Measurements from ENCODE around the gene ANGPT4. TPM values are rescaled to one million over a fixed set of nuclear protein-coding genes. Genes with fewer than 3 reads are reported as not detected.

ANGPT4 gene, protein sequence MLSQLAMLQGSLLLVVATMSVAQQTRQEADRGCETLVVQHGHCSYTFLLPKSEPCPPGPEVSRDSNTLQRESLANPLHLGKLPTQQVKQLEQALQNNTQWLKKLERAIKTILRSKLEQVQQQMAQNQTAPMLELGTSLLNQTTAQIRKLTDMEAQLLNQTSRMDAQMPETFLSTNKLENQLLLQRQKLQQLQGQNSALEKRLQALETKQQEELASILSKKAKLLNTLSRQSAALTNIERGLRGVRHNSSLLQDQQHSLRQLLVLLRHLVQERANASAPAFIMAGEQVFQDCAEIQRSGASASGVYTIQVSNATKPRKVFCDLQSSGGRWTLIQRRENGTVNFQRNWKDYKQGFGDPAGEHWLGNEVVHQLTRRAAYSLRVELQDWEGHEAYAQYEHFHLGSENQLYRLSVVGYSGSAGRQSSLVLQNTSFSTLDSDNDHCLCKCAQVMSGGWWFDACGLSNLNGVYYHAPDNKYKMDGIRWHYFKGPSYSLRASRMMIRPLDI
- total RNA-seq, result not detected in 2 replicates

DNA sequence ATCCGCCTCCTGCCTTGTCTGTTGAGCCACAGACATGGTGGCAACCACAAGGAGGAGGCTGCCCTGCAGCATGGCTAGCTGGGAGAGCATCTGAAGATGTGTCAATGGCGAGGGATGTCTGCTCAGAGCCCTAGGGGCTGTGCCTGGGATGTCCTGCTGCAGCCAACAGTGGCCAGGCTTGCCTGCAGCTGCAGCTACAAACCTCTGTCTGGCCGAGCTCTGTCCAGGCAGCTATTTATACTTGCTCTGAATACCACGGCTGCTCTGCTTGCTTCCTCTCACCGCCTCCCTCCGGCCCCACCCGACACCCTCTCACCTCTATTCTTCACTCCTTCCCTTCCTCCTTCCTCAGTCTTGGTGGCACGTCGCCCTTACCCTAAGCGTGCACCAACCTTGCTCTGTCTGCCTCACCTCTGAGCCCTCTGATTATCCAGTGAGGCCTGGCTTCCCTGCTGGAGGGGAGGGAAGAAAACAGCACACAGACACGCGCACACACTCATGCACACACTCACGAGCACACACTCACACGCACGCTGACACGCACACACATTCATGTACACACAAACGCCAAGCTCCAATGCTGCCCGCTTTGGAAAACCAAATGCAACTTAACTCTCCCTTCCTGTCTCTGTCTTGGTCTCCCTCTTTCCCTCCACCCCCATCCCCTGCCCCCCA, at the start of gene ANGPT4:
ANGPT4 (minus strand) TSS at position 210 of the 675 bp plus-strand sequence; CDS start at position 90, 120 bp downstream.
- no peak for DNase-seq (ENCODE audit: low read depth)
- no peak within 1 kb of the TSS for H3K4me3 ChIP-seq (ENCODE audit: low read depth, low read length)
- TF ChIP-seq, protein P1, sequence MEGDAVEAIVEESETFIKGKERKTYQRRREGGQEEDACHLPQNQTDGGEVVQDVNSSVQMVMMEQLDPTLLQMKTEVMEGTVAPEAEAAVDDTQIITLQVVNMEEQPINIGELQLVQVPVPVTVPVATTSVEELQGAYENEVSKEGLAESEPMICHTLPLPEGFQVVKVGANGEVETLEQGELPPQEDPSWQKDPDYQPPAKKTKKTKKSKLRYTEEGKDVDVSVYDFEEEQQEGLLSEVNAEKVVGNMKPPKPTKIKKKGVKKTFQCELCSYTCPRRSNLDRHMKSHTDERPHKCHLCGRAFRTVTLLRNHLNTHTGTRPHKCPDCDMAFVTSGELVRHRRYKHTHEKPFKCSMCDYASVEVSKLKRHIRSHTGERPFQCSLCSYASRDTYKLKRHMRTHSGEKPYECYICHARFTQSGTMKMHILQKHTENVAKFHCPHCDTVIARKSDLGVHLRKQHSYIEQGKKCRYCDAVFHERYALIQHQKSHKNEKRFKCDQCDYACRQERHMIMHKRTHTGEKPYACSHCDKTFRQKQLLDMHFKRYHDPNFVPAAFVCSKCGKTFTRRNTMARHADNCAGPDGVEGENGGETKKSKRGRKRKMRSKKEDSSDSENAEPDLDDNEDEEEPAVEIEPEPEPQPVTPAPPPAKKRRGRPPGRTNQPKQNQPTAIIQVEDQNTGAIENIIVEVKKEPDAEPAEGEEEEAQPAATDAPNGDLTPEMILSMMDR (conservative IDR thresholded peaks at IDR 0.05; ENCODE audit: low read depth, low read length), result no peak

DNA sequence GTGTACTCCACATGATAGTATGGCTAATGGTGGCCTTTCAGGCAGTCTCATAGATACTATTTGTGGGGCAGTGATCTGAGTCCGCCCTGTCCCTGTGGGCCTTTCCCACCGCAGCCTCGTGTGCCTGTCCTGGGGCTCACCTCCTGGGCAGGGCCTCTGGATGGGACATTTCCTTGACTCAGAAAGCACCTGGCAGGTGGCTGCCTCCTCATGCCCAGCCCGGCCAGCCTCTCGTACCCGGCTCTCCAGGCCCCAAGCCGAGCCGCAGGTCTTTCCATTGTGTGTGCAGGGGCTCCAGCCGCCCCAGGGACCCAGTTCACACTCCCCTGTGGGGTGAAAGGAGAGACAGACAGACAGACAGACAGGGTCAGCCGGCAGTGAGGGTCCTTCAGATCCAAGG, 47.7 kb upstream of the ANGPT4 start:
- no peak overlapping the region for H3K4me3 ChIP-seq (ENCODE audit: low read depth, low read length)
- DNase-seq (ENCODE audit: low read depth), result no peak
- TF ChIP-seq, protein P1 (conservative IDR thresholded peaks at IDR 0.05; ENCODE audit: low read depth, low read length), result no peak

DNA sequence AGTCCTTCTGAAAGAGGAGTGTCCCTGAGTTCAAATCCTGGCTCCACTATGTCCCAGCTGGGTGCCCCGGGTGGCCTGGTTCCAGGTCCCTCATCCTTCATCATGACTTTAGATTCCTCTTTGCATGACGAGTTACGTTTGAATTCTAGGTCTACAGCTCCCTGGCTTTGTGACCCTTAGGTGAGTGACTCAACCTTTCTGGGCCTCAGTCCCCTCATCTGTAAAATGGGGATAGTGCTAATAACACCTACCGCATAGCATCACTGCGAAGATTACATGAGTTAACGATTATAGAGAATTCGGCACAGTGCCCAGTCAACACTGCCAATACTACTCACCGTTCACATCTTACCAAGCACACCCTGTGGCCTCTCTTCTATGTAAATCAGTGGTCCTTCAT, 46.5 kb upstream of the ANGPT4 start:
- no peak overlapping the region for H3K4me3 ChIP-seq (ENCODE audit: low read depth, low read length)
- TF ChIP-seq, protein P1 (conservative IDR thresholded peaks at IDR 0.05; ENCODE audit: low read depth, low read length), result no peak
- no peak for DNase-seq (ENCODE audit: low read depth)

DNA sequence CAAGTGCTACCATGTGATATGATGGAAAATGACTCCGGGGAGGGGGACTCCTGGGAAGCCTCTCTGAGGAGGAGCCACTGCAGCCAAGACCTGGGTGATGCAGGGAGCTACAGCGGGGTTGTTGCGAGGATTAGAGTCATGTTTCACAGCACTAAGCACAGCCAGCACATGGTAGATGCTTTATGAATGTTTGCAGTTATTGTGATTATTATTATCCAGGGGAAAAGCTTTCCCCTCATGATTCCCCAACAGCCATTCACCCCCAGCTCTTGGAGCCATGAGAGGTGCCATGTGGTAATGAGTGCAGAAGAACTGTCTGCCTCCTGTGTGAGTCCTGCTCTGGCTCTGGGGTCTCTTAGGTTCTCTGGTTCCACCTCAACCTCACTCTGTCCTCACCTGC, 46.1 kb upstream of the ANGPT4 start:
- no peak overlapping the region for H3K4me3 ChIP-seq (ENCODE audit: low read depth, low read length)
- no peak for DNase-seq (ENCODE audit: low read depth)
- TF ChIP-seq, protein P1 (conservative IDR thresholded peaks at IDR 0.05; ENCODE audit: low read depth, low read length), result no peak

DNA sequence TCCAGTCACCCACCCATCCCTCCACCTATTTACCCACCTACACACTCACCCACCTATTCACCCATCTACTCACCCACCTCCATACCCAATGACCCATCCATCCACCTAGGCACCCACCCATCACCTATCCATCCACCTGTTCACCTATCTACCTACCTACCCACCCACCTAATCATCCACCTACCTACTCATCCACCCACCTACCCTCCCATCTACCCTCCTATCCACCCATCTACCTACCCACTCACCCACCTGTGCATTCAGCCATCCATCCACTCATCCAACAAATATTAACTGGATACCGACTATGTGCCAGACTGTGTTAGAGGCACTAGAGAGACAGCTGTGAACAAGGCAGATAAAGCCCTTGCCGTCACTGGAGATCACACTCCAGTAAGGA, 45.6 kb upstream of the ANGPT4 start:
- no peak for DNase-seq (ENCODE audit: low read depth)
- no peak overlapping the region for H3K4me3 ChIP-seq (ENCODE audit: low read depth, low read length)
- TF ChIP-seq, protein P1 (conservative IDR thresholded peaks at IDR 0.05; ENCODE audit: low read depth, low read length), result no peak

DNA sequence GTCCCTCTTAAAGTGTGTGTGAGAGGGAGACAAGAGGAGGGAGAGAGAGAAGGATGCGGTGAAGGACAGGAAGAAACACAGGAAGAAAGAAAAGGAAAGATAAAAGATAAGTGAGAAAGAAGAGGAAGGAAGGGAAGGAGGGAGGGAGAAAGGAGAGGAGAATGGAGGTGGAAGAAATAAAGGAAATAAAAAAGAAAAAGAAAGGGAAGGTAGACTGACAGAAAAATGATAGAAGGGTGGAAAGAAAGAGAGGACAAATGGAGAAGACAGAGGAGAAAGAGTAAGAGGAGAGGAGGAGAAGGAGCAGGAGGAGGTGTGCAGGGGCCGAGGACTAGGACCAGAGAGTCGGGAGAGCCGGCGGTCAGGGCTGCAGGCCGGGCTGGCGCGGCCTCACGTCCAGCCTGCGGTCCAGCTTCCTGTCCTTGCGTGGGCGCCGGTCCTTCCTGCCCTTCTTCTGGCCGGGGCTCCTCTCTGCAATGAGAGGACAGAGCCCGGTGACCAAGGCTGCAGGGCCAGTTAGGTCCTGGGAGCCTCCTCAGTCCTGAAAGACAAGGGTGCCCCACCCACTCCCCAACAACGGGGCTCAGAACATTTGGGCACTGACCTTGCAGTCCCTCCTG, 44.0 kb upstream of the ANGPT4 start:
- DNase-seq (ENCODE audit: low read depth), result no peak

More for the DNA sequence above, 44.0 kb upstream of the ANGPT4 start:
- TF ChIP-seq, protein P1 (conservative IDR thresholded peaks at IDR 0.05; ENCODE audit: low read depth, low read length), result no peak
- no peak overlapping the region for H3K4me3 ChIP-seq (ENCODE audit: low read depth, low read length)

All from epithelial cell of proximal tubule (primary cell).